ENCODE measurements around the gene IL31RA. TPM values are rescaled to one million over a fixed set of nuclear protein-coding genes. Genes with fewer than 3 reads are reported as not detected.

The IL31RA gene
- polyA plus RNA-seq, 2 of the 4 experiments (the other 2 are of a cell fraction): 0.94 to 2.0 TPM

GRCh38 chr5:55832446-55832845 is 18.7 kb upstream of the IL31RA start (continued):
- no peak for TF ChIP-seq USF2 (IDR thresholded peaks at IDR 0.05)
- TF ChIP-seq HEYL (CRISPR knock-in tag; IDR thresholded peaks at IDR 0.05): no peak

DNA sequence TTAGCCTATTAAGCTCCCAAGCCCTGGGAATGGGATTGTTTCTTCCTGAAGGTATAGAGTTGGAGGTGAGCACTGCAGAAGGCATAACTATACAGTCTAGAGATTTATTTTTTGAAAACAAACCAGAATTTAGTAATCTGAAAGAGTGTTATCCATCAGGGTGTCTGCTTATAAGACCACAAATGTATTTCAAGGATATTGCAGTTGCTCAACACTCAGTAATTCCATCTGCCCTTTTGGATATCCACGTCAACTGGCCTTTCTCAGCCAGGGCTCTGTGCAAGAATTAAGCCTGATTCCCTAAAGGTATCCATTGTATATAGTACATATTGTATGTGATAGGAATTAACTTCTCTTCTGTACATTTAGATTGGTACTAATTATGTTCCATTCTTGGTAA is 15.0 kb upstream of the IL31RA start:
- no peak for DNase-seq (ENCODE audit: low read depth in 1 of 2, low spot score in 1 of 2)
- ATAC-seq: no peak
- Histone ChIP-seq H3K4me1 (no peaks in the 10 kb centered on the region), H3K9me3 (no peaks in the 10 kb centered on the region; the same call in 2 of the 3 replicates), H3K27ac (no peak overlapping the region), H3K4me3 (no peak overlapping the region), H3K4me2 (no peak overlapping the region)
- no peak for TF ChIP-seq FOSB (CRISPR knock-in tag; IDR thresholded peaks at IDR 0.05)
- no peak for TF ChIP-seq EHMT2 (IDR thresholded peaks at IDR 0.05; ENCODE audit: low read depth)
- no peak for TF ChIP-seq ESRRA (IDR thresholded peaks at IDR 0.05; ENCODE audit: borderline replicate concordance, low read length)
- peak; percentile 70 for FAIRE-seq
- ChIA-PET POLR2A (no interaction called here), CTCF (no interaction called here)
- 64% methylated on average over 1 of the region's 1 CpG for WGBS (ENCODE audit: missing lambda C conversion rate)

DNA sequence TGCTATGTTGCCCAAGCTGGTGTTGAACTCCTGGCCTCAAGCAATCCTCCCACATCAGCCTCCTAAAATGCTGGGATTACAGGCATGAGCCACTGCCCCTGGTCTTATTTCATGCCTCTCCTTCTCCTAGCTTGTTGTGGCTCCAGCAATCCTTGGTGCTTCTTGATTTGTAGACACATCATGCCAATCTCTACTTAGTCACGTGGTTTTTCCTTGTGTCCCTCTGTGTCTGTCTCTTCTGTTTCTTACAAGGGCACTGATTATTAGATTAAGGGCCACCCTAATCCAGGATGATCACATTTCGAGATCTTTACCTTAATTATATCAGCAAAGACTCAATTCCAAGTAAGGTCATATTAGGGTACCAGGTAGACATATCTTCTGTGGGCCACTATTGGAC is 9.2 kb upstream of the IL31RA start:
- no peaks in the 10 kb centered on the region for H3K4me1 ChIP-seq
- FAIRE-seq (no peak), ATAC-seq (no peak), DNase-seq (ENCODE audit: low read depth in 1 of 2, low spot score in 1 of 2) (no peak)
- H3K4me3 ChIP-seq: no peak overlapping the region
- H3K4me2 ChIP-seq: no peak overlapping the region
- POLR2A ChIA-PET: no interaction called here
- H3K27ac ChIP-seq: no peak overlapping the region
- H3K9me3 ChIP-seq: peaks cover 11% of the 10 kb centered on the region; the same call in 1 of the 3 replicates
- WGBS (ENCODE audit: missing lambda C conversion rate): 39% methylated on average over 2 of the region's 2 CpGs
- CTCF ChIA-PET: no interaction called here
- no peak for TF ChIP-seq NFE2L2 (conservative IDR thresholded peaks at IDR 0.05; ENCODE audit: low read length)
- TF ChIP-seq, protein P1, sequence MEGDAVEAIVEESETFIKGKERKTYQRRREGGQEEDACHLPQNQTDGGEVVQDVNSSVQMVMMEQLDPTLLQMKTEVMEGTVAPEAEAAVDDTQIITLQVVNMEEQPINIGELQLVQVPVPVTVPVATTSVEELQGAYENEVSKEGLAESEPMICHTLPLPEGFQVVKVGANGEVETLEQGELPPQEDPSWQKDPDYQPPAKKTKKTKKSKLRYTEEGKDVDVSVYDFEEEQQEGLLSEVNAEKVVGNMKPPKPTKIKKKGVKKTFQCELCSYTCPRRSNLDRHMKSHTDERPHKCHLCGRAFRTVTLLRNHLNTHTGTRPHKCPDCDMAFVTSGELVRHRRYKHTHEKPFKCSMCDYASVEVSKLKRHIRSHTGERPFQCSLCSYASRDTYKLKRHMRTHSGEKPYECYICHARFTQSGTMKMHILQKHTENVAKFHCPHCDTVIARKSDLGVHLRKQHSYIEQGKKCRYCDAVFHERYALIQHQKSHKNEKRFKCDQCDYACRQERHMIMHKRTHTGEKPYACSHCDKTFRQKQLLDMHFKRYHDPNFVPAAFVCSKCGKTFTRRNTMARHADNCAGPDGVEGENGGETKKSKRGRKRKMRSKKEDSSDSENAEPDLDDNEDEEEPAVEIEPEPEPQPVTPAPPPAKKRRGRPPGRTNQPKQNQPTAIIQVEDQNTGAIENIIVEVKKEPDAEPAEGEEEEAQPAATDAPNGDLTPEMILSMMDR (IDR thresholded peaks at IDR 0.05): no peak
- no peak for TF ChIP-seq ZNF302 (CRISPR knock-in tag; IDR thresholded peaks at IDR 0.05)
- TF ChIP-seq PHF8 (IDR thresholded peaks at IDR 0.05; ENCODE audit: borderline replicate concordance, low read depth): no peak
- no peak for TF ChIP-seq KDM5A (IDR thresholded peaks at IDR 0.05)

GRCh38 chr5:55847837-55848236 is 3.3 kb upstream of the IL31RA start:
- Histone ChIP-seq H3K27ac (no peak overlapping the region), H3K4me1 (peaks cover 12% of the 10 kb centered on the region; the same call in 2 of the 3 replicates), H3K4me2 (no peak overlapping the region), H3K4me3 (no peak overlapping the region), H3K9me3 (peaks cover 11% of the 10 kb centered on the region; the same call in 1 of the 3 replicates)
- FAIRE-seq: no peak
- 48% methylated on average over 1 of the region's 1 CpG for WGBS (ENCODE audit: missing lambda C conversion rate)
- TF ChIP-seq HDAC2 (IDR thresholded peaks at IDR 0.05): no peak
- TF ChIP-seq, protein P2, sequence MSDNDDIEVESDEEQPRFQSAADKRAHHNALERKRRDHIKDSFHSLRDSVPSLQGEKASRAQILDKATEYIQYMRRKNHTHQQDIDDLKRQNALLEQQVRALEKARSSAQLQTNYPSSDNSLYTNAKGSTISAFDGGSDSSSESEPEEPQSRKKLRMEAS (IDR thresholded peaks at IDR 0.05): no peak
- TF ChIP-seq, protein P1 (IDR thresholded peaks at IDR 0.05): no peak
- TF ChIP-seq ESRRA (IDR thresholded peaks at IDR 0.05; ENCODE audit: borderline replicate concordance, low read length): no peak
- no peak for TF ChIP-seq HOXA7 (CRISPR knock-in tag; IDR thresholded peaks at IDR 0.05)
- ATAC-seq: no peak
- ChIA-PET CTCF (no interaction called here), POLR2A (no interaction called here)
- no peak for DNase-seq (ENCODE audit: low read depth in 1 of 2, low spot score in 1 of 2)

Data from A549 (cell line).